Measurements from ENCODE around the gene SDK1. TPM values are rescaled to one million over a fixed set of nuclear protein-coding genes. Genes with fewer than 3 reads are reported as not detected.

Gene SDK1
- total RNA-seq, 4 donors from 2014 or later = 7.5 to 35.0 (median 10.2) TPM

GRCh38 chr7:3953133-3953532 lies 652.1 kb downstream of the SDK1 start:
- TF ChIP-seq CTCF (IDR thresholded peaks at IDR 0.05; ENCODE audit: low read depth) = no peak

- no peak for TF ChIP-seq CTCF (IDR thresholded peaks at IDR 0.05; ENCODE audit: low read depth)
Measured at GRCh38 chr7:3953946-3954345, 652.9 kb downstream of the SDK1 start.

- TF ChIP-seq CTCF (IDR thresholded peaks at IDR 0.05; ENCODE audit: low read depth) = no peak
Measured at GRCh38 chr7:3955026-3955425, 654.0 kb downstream of the SDK1 start.

- TF ChIP-seq CTCF (IDR thresholded peaks at IDR 0.05; ENCODE audit: low read depth) = no peak
Measured at GRCh38 chr7:3955751-3956696, 655.0 kb downstream of the SDK1 start.

- TF ChIP-seq CTCF (IDR thresholded peaks at IDR 0.05; ENCODE audit: low read depth) = no peak
Measured at GRCh38 chr7:3956949-3957348, 655.9 kb downstream of the SDK1 start.

- TF ChIP-seq CTCF (IDR thresholded peaks at IDR 0.05; ENCODE audit: low read depth) = no peak
Measured at GRCh38 chr7:3957472-3958108, 656.5 kb downstream of the SDK1 start.

GRCh38 chr7:3958109-3958483 lies 657.0 kb downstream of the SDK1 start:
- TF ChIP-seq CTCF (IDR thresholded peaks at IDR 0.05; ENCODE audit: low read depth) = no peak
